IPS DF 19.7 (cell line): ENCODE data around the gene ATP9A.
"Not testable (repeated sequence)": the region's sequence is repeated elsewhere in the genome, so short reads cannot be mapped to it uniquely, and the experiment has no call there.

ENCODE experiments used
- DNase-seq: peaks from one replicate; pipeline ENCODE4 v3.0.0-alpha.2; 2013; ENCODE audit warnings: low read depth, low spot score

The ATP9A gene

DNA sequence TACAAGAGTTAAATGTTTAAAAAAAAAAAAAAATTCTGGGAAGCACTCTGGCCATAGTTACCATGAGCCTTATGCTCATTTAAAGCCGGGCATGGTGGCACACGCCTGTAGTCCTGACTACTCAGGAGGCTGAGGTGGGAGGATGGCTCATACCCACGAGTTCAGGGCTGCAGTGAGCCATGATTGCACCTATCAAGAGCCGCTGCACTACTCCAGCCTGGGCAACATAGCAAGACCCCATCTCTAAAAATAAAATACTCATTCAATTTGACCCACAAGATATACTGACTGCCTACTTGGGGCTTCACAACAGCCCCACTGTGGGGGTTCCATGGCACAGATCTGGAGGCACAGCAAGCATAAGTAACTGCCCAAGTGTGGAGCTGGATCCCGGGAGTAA is 113.7 kb downstream of the ATP9A start:
- no peak for DNase-seq

GRCh38 chr20:51654060-51654459 is 114.1 kb downstream of the ATP9A start:
- DNase-seq, result no peak

DNA sequence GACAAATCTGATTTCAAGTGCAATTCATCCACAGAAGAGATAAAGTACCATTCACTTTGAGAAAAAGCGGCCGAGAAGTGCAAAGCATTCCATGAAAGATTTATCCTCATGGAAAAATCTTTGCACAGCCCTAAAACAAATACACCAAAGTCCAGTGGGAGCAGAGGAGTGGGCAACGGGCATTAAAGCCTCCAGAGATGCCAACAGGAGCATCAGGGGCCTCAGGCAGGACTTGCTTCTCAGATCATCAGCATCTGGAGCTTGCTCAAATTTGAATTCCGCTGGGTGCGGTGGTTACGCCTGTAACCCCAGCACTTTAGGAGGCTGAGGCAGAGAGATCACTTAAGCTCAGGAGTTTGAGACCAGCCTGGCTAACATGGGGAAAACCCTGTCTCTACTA is 115.0 kb downstream of the ATP9A start:
- no peak for DNase-seq

GRCh38 chr20:51651921-51652549 is 116.2 kb downstream of the ATP9A start:
- DNase-seq, result no peak

DNA sequence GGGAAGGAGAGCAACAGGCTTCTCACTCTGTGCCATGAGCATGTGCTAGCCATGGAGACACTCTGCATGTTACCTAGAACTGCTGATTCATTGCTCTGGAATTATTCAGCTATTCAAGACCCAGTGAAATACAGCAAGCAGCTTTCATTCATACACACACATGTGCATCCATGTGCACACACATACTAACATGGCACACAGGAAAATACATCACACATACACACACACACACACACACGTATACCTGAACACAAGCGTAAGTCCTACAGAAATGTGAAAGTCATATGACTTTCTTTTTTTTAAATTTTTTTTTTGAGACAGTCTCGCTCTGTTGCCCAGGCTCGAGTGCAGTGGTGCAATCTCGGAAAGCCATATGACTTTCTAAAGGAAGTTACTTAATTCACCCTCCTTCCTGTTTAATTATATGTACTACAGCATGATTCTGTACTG is 117.5 kb downstream of the ATP9A start:
- DNase-seq, result no peak

GRCh38 chr20:51648571-51648947 is 119.6 kb downstream of the ATP9A start:
- no peak for DNase-seq

GRCh38 chr20:51647674-51648570 is 120.3 kb downstream of the ATP9A start:
- DNase-seq, result no peak

DNA sequence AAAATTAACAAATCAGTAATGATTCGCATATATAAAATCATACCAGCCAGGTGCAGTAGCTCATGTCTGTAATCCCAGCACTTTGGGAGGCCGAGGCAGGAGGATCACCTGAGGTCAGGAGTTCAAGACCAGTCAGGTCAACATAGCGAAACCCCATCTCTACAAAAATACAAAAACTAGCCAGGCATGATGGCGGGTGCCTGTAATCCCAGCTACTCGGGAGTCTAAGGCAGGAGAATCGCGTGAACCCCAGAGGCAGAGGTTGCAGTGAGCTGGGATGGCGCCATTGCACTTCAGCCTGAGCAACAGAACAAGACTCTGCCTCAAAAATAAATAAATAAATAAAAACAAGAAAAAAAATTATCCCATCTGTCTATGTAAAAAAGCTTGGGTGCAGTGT is 124.4 kb downstream of the ATP9A start:
- not testable (repeated sequence) for DNase-seq

- no peak for DNase-seq
Measured at GRCh38 chr20:51643390-51643789, 124.8 kb downstream of the ATP9A start.

GRCh38 chr20:51641866-51642265 is 126.3 kb downstream of the ATP9A start:
- DNase-seq, result no peak

GRCh38 chr20:51640743-51641142 is 127.4 kb downstream of the ATP9A start:
- DNase-seq, result no peak

- DNase-seq, result no peak
Measured at GRCh38 chr20:51639206-51639832, 128.9 kb downstream of the ATP9A start.

DNA sequence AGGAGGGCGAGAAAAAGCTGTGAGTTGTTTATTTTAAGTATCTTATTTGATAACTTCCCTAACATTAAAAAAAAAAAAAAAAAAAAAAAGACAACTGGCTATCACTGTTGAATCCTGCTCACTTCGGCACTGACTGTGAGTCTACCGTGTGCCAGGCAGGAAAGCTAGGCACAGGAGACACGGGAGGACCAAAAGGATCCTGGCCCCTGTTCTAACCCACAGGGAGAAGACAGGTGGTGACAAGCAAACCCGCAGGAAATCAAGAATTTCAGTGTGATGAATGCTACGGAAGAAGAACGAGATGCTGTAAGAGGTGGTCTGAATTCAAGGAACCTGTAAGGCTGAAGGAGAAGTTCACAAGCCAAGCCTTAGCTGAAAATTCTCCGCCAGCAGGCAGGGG is 130.9 kb downstream of the ATP9A start:
- DNase-seq, result no peak

DNA sequence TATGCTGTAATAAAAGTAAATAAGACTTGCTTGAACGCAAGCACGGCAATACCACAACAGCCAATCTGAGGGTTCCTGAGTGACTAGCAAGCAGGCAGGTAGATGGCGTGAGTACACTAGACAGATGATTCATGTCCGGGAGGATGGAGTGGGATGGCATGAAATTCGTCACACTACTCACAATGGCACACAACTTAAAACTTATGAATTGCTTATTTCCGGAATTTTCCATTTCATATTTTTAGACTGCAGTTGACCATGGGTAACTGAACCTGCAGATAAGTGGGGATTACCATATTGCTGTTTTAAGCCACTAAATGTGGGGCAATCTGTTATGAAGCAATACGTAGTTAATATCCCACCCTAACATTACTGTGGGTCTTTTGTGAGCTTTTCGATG is 132.1 kb downstream of the ATP9A start:
- no peak for DNase-seq

GRCh38 chr20:51635680-51636079 is 132.5 kb downstream of the ATP9A start:
- DNase-seq, result no peak

- DNase-seq, result no peak
Measured at GRCh38 chr20:51634877-51635276, 133.3 kb downstream of the ATP9A start.

- DNase-seq, result no peak
Measured at GRCh38 chr20:51634257-51634656, 133.9 kb downstream of the ATP9A start.

DNA sequence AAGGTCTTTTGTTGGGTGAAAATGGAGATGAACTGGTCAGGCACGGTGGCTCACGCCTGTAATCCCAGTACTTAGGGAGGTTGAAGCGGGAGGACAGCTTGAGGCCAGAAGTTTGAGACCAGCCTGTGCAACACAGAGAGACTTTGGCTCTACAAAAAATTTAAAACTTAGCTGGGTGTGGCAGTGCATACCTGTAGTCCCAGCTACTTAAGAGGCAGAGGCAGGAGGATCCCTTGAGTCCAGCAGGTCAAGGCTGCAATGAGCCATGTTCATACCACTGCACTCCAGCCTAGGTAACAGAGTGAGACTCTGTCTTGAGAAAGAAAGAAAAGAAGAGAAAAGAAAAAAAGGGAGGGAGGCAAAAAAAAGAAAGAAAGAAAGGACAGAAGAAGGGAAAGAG is 134.8 kb downstream of the ATP9A start:
- DNase-seq, result no peak

DNA sequence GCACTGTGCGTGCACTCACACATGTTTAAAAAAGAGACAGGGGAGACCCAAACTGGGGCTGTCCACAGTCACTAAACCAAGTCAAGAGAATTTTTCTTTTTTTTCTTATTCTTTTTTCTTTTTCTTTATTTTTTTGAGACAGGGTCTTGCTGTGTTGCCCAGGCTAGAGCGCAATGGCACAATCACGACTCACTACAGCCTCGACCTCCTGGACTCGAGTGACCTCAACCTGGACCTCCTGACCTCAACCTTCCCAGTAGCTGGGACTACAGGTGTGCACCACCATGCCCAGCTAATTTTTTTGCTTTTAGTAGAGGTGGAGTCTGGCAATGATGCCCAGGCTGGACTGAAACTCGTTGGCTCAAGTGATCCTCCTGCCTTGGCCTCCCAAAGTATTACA is 136.2 kb downstream of the ATP9A start:
- DNase-seq, result no peak

DNA sequence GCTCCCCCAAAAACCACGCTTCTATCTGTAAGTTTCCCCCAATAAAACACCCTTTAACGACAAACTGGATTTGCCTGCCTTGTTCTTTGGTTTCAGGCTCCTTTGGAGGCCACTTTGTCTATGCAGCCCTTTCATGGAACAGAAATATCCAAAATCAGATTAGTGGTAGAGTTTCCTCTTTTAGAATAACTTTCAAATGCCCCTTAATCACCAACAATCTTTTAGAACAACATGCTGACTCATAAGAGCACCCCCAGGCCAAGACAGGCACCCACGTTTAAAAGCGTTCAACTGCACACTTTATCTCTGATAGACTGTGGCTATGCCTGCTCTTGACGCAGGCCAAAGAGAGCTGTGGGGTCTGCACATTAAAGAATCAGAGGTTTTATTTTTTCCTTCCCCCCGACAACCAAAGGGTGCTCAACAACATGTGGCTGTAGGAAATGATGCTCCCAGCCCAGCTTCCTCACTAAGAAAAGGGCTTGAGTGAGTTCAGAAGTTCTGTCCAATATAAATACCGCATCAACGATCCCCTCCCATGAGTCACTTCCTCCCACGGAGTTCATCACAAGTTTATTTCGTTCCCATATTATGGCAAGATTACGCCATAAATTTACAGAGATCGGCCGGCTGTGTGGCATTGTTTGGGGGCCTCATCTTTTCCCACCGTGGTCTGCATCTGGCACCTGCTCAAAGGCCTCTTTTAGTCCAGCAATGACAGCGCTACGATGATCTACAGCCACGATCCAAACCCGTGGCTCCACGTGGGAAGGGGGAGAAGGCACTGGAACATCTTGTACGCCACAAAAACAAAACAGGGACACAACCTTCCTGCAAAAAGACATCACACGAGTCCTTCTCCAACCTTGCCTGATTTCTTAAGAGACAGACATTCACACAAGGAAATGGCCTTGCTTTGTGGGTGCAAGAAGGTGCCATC is 136.9 kb downstream of the ATP9A start:
- DNase-seq, result no peak

- no peak for DNase-seq
Measured at GRCh38 chr20:51629399-51630058, 138.7 kb downstream of the ATP9A start.
